Measurements from ENCODE around the gene SPAG16.

Gene SPAG16

GRCh38 chr2:214315324-214315723 lies 1031.1 kb downstream of the SPAG16 start:
- DNase-seq: no peak

- no peak for DNase-seq
Measured at GRCh38 chr2:214320211-214320610, 1035.9 kb downstream of the SPAG16 start.

- no peak for DNase-seq
Measured at GRCh38 chr2:214322662-214323061, 1038.4 kb downstream of the SPAG16 start.

- DNase-seq: no peak
Measured at GRCh38 chr2:214325404-214325803, 1041.1 kb downstream of the SPAG16 start.

GRCh38 chr2:214328941-214329340 lies 1044.7 kb downstream of the SPAG16 start:
- DNase-seq: no peak

GRCh38 chr2:214341646-214342045 lies 1057.4 kb downstream of the SPAG16 start:
- DNase-seq: no peak

GRCh38 chr2:214358506-214358905 lies 1074.2 kb downstream of the SPAG16 start:
- DNase-seq: no peak

- DNase-seq: no peak
Measured at GRCh38 chr2:214361116-214361515, 1076.9 kb downstream of the SPAG16 start.

GRCh38 chr2:214365549-214365948 lies 1081.3 kb downstream of the SPAG16 start:
- no peak for DNase-seq

- DNase-seq: no peak
Measured at GRCh38 chr2:214367171-214367570, 1082.9 kb downstream of the SPAG16 start.

GRCh38 chr2:214376618-214377285 lies 1092.5 kb downstream of the SPAG16 start:
- no peak for DNase-seq

GRCh38 chr2:214377286-214377624 lies 1093.0 kb downstream of the SPAG16 start:
- DNase-seq: no peak

- no peak for DNase-seq
Measured at GRCh38 chr2:214378455-214379103, 1094.3 kb downstream of the SPAG16 start.

- DNase-seq: no peak
Measured at GRCh38 chr2:214379227-214379626, 1095.0 kb downstream of the SPAG16 start.

GRCh38 chr2:214380681-214381080 lies 1096.4 kb downstream of the SPAG16 start:
- no peak for DNase-seq

GRCh38 chr2:214382229-214382628 lies 1098.0 kb downstream of the SPAG16 start:
- DNase-seq: no peak

GRCh38 chr2:214386720-214387119 lies 1102.5 kb downstream of the SPAG16 start:
- DNase-seq: no peak

- DNase-seq: no peak
Measured at GRCh38 chr2:214389334-214389733, 1105.1 kb downstream of the SPAG16 start.

- no peak for DNase-seq
Measured at GRCh38 chr2:214393796-214394195, 1109.5 kb downstream of the SPAG16 start.

GRCh38 chr2:214395040-214395439 lies 1110.8 kb downstream of the SPAG16 start:
- DNase-seq: no peak

GRCh38 chr2:214401580-214401979 lies 1117.3 kb downstream of the SPAG16 start:
- DNase-seq: no peak

GRCh38 chr2:214410128-214410775 lies 1126.0 kb downstream of the SPAG16 start:
- no peak for DNase-seq

- peak in 1 of 2 donors; percentile 4 for DNase-seq
Measured at GRCh38 chr2:214410918-214411554, 1126.8 kb downstream of the SPAG16 start, which contains the start of gene VWC2L. VWC2L (plus strand) TSS chr2:214411054; CDS start chr2:214414194, 3,140 bp downstream.

GRCh38 chr2:214412679-214413078 lies 1128.4 kb downstream of the SPAG16 start:
- DNase-seq: no peak
